ENCODE results near the gene ENTPD6.
"Not testable (repeated sequence)": the region's sequence is repeated elsewhere in the genome, so short reads cannot be mapped to it uniquely, and the experiment has no call there.

ENTPD6 gene

DNA sequence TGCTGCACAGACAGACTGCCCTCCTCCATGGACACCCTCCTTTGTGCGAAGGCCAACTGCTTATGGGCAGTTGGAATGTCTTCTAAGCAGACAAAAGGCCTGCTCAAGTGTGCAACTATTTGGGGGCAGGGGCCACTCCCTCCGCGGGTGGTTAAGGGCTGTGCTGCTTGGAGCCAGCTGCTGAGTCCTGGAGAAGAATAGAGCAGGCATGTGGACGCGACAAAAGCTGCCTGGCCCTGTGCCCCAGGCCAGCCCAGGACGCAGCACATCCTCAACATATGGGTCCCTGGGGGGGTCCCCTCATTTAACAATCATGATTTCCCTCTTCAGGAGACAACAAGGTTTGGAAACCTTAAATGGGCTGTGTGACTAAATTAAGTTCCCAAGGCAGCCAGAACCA, 45.5 kb upstream of the ENTPD6 start:
- Histone ChIP-seq H3K27me3 (replicated peaks; ENCODE audit: control insufficient read depth, insufficient read depth, low read length) (no peaks in the 10 kb centered on the region; the same call in none of the 2 replicates), H3K4me3 (replicated peaks; ENCODE audit: low read depth, low read length) (no peak overlapping the region), H3K36me3 (ENCODE audit: control insufficient read depth, insufficient read depth, low read length) (no peaks in the 10 kb centered on the region)
- TF ChIP-seq CTCF (IDR thresholded peaks at IDR 0.05; ENCODE audit: insufficient read depth, low read length, poor library complexity, severe bottlenecking): no peak
- DNase-seq (ENCODE audit: extremely low read depth, insufficient read length): no peak

GRCh38 chr20:25158043-25158442, 37.5 kb upstream of the ENTPD6 start:
- no peaks in the 10 kb centered on the region for H3K27me3 ChIP-seq (replicated peaks; ENCODE audit: control insufficient read depth, insufficient read depth, low read length)
- H3K36me3 ChIP-seq (ENCODE audit: control insufficient read depth, insufficient read depth, low read length): no peaks in the 10 kb centered on the region
- DNase-seq (ENCODE audit: extremely low read depth, insufficient read length): no peak
- TF ChIP-seq CTCF (IDR thresholded peaks at IDR 0.05; ENCODE audit: insufficient read depth, low read length, poor library complexity, severe bottlenecking): no peak
- no peak overlapping the region for H3K4me3 ChIP-seq (replicated peaks; ENCODE audit: low read depth, low read length)

DNA sequence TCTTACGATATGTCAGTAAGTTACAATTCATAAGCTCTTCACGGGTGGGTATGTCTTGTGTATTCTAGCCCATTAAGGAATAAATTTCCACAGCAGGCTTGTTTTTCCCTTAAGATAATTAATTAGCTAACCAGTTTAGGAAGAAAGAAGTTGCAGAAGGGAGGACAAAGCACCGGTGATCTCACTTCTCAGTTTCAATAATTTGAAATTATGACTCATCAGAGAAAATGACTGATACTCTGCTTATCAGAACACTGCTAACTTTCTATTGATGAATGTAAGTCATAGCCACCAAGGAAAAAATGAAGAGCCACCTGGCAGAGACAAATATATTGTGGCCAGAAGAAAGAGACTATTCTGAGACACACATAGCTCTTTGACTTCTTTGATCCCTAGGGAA, 35.0 kb upstream of the ENTPD6 start:
- Histone ChIP-seq H3K27me3 (replicated peaks; ENCODE audit: control insufficient read depth, insufficient read depth, low read length) (no peaks in the 10 kb centered on the region), H3K36me3 (ENCODE audit: control insufficient read depth, insufficient read depth, low read length) (no peaks in the 10 kb centered on the region), H3K4me3 (replicated peaks; ENCODE audit: low read depth, low read length) (no peak overlapping the region)
- peak; percentile 62 for DNase-seq (ENCODE audit: extremely low read depth, insufficient read length)
- TF ChIP-seq CTCF (IDR thresholded peaks at IDR 0.05; ENCODE audit: insufficient read depth, low read length, poor library complexity, severe bottlenecking): no peak

- no peak for DNase-seq (ENCODE audit: extremely low read depth, insufficient read length)
- no peak overlapping the region for H3K4me3 ChIP-seq (replicated peaks; ENCODE audit: low read depth, low read length)
- no peaks in the 10 kb centered on the region for H3K27me3 ChIP-seq (replicated peaks; ENCODE audit: control insufficient read depth, insufficient read depth, low read length)
- H3K36me3 ChIP-seq (ENCODE audit: control insufficient read depth, insufficient read depth, low read length): no peaks in the 10 kb centered on the region
- no peak for TF ChIP-seq CTCF (IDR thresholded peaks at IDR 0.05; ENCODE audit: insufficient read depth, low read length, poor library complexity, severe bottlenecking)
These were observed 34.6 kb upstream of the ENTPD6 start for GRCh38 chr20:25160897-25161296.

DNA sequence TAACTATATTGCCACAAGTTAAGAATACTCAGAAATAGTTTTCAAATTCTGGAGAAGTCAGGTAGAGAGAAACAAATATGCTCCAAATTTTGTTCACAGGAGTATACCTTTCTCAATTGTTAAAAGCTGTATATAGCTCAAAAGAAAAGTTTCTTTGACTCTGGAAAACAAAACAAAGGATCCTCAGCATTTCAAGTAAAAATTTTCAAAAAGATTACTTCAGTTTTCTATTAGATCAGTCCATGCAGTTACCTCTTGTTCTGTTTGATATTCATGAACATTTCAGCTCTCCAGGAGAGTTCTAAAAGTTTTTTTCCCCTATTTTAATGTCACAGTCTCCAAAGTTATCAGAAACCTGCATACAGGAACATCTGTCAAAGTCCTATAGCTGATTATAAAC, 30.4 kb upstream of the ENTPD6 start:
- no peak overlapping the region for H3K4me3 ChIP-seq (replicated peaks; ENCODE audit: low read depth, low read length)
- no peaks in the 10 kb centered on the region for H3K36me3 ChIP-seq (ENCODE audit: control insufficient read depth, insufficient read depth, low read length)
- no peaks in the 10 kb centered on the region for H3K27me3 ChIP-seq (replicated peaks; ENCODE audit: control insufficient read depth, insufficient read depth, low read length)
- no peak for DNase-seq (ENCODE audit: extremely low read depth, insufficient read length)
- TF ChIP-seq CTCF (IDR thresholded peaks at IDR 0.05; ENCODE audit: insufficient read depth, low read length, poor library complexity, severe bottlenecking): no peak

GRCh38 chr20:25166105-25166782, 29.3 kb upstream of the ENTPD6 start:
- H3K4me3 ChIP-seq (replicated peaks; ENCODE audit: low read depth, low read length); H3K36me3 ChIP-seq (ENCODE audit: control insufficient read depth, insufficient read depth, low read length); H3K27me3 ChIP-seq (replicated peaks; ENCODE audit: control insufficient read depth, insufficient read depth, low read length); DNase-seq (ENCODE audit: extremely low read depth, insufficient read length): not testable (repeated sequence)
